CD4-positive, alpha-beta T cell (primary cell): ENCODE measurements around the gene EXOSC2. TPM values are rescaled to one million over a fixed set of nuclear protein-coding genes. Genes with fewer than 3 reads are reported as not detected.

Experiments used
- ATAC-seq: fragments of 200-7000 bp; cut with Tn5 transposase; one replicate; pipeline ENCODE4 v1.10.0; 2022; ENCODE audit warnings: mild to moderate bottlenecking; ENCODE audit not compliant: poor library complexity
- CTCF ChIA-PET: fragments of 350-600 bp; sonication (Branson Sonifier 250); formaldehyde crosslinking; loops from one replicate; lab custom pipeline; 2021; ENCODE audit warnings: antibody characterized with exemption, inconsistent platforms; lab: Charles Lee
- POLR2A ChIA-PET: fragments of 350-600 bp; sonication (Branson Sonifier 250); formaldehyde crosslinking; loops from one replicate; lab custom pipeline; 2021; ENCODE audit warnings: antibody characterized with exemption, inconsistent platforms; lab: Charles Lee
- DNase-seq, 14 experiments: peaks; one replicate each; pipeline ENCODE4 v3.0.0-alpha.2; 2013 to 2020; ENCODE audit warnings: mixed read lengths in 2 of 14
- H3K27ac ChIP-seq, 2 donors: one replicate each; pipeline versions ENCODE4 v1.5.1 to v1.7.0; 2013; ENCODE audit warnings: low read length in 2 of 2, low read depth in 1 of 2, mild to moderate bottlenecking in 1 of 2
- H3K27me3 ChIP-seq, 2 experiments: 1 replicate in 1 of 2; 2 replicates in 1 of 2; pipeline versions ENCODE4 v1.6.1 to v1.7.0; 2013; ENCODE audit warnings: low read length in 2 of 2, control low read depth in 1 of 2, mild to moderate bottlenecking in 1 of 2, moderate library complexity in 1 of 2; ENCODE audit not compliant: insufficient read depth in 2 of 2, control insufficient read depth in 1 of 2
- H3K36me3 ChIP-seq: one replicate; pipeline ENCODE4 v1.6.1; 2013; ENCODE audit warnings: low read length, control low read depth; ENCODE audit not compliant: insufficient read depth
- H3K4me1 ChIP-seq: one replicate; pipeline ENCODE4 v1.6.1; 2013; ENCODE audit warnings: low read length, control low read depth; ENCODE audit not compliant: insufficient read depth
- H3K4me3 ChIP-seq: one replicate; pipeline ENCODE4 v1.5.1; 2013; ENCODE audit warnings: mild to moderate bottlenecking, low read length, moderate library complexity
- H3K9me3 ChIP-seq, 2 experiments: 1 replicate in 1 of 2; 2 replicates in 1 of 2; pipeline versions ENCODE4 v1.6.1 to v1.7.0; 2013; ENCODE audit warnings: low read length in 2 of 2, mild to moderate bottlenecking in 2 of 2, control low read depth in 1 of 2, moderate library complexity in 1 of 2; ENCODE audit not compliant: control insufficient read depth in 1 of 2, insufficient read depth in 1 of 2
- H3K27ac Mint-ChIP-seq: one replicate; pipeline ENCODE4 v1.8.0; 2020; ENCODE audit warnings: mixed read lengths
- H3K27me3 Mint-ChIP-seq: one replicate; pipeline ENCODE4 v1.8.0; 2021; ENCODE audit warnings: mixed read lengths
- H3K36me3 Mint-ChIP-seq: one replicate; pipeline ENCODE4 v1.8.0; 2021; ENCODE audit warnings: low read depth, mixed read lengths
- H3K4me1 Mint-ChIP-seq: one replicate; pipeline ENCODE4 v1.8.0; 2021; ENCODE audit warnings: low read depth, mixed read lengths
- H3K4me3 Mint-ChIP-seq: one replicate; pipeline ENCODE4 v1.8.0; 2020; ENCODE audit warnings: mild to moderate bottlenecking, mixed read lengths
- H3K9me3 Mint-ChIP-seq: one replicate; pipeline ENCODE4 v1.8.0; 2020; ENCODE audit warnings: mixed read lengths
- CTCF ChIP-seq: fragments of 200-600 bp; IDR thresholded peaks from one replicate; pipeline ENCODE4 v1.8.0; 2022; ENCODE audit warnings: antibody characterized with exemption, mild to moderate bottlenecking
- intact Hi-C, 2 experiments: fragments of 100-400 bp; cut with DNase I in 1 of 2; cut with micrococcal nuclease in 1 of 2; formaldehyde crosslinking; loops; one replicate each; pipeline versions ENCODE4 v1.15.1 to v1.9.0; 2023 to 2025; cut with DNase I, micrococcal nuclease
- total RNA-seq, 174 experiments: library from RNA in 2 of 174; stranded (reverse) in 2 of 174; gene quantifications; one replicate each; pipeline ENCODE4 v1.2.3 and lab custom pipeline; 2021 to 2026

Gene EXOSC2
- total RNA-seq, 2 experiments from 2014 or later: 49.2 to 50.2 TPM

- Mint-ChIP-seq H3K27me3 (no peaks in the 10 kb centered on the region), H3K4me3 (no peak overlapping the region), H3K4me1 (peaks cover 32% of the 10 kb centered on the region), H3K36me3 (peaks cover 5% of the 10 kb centered on the region), H3K27ac (no peak overlapping the region), H3K9me3 (no peaks in the 10 kb centered on the region)
- no peak for ATAC-seq
- no peak for DNase-seq
- intact Hi-C loops: no loop called here
- Histone ChIP-seq H3K27me3 (no peaks in the 10 kb centered on the region), H3K36me3 (no peaks in the 10 kb centered on the region), H3K9me3 (no peaks in the 10 kb centered on the region), H3K27ac (no peak overlapping the region), H3K4me3 (no peak overlapping the region), H3K4me1 (peaks cover 7% of the 10 kb centered on the region)
- TF ChIP-seq CTCF: no peak
- ChIA-PET POLR2A (no interaction called here), CTCF (no interaction called here)
These were observed 27.2 kb downstream of the EXOSC2 start for GRCh38 chr9:130720762-130721161.

GRCh38 chr9:130728721-130729120 lies 35.1 kb downstream of the EXOSC2 start:
- intact Hi-C loops: no loop called here
- H3K27ac Mint-ChIP-seq: no peak overlapping the region
- Histone ChIP-seq H3K27ac (no peak overlapping the region), H3K4me1 (no peaks in the 10 kb centered on the region), H3K9me3 (peaks cover 0 to 7% of the 10 kb centered on the region in 2 experiments), H3K36me3 (no peaks in the 10 kb centered on the region), H3K27me3 (no peaks in the 10 kb centered on the region), H3K4me3 (no peak overlapping the region)
- no peak for ATAC-seq
- peaks cover 29% of the 10 kb centered on the region for H3K4me1 Mint-ChIP-seq
- no peak for DNase-seq
- H3K9me3 Mint-ChIP-seq: no peaks in the 10 kb centered on the region
- ChIA-PET CTCF (interaction anchor here (1.1 kb wide), 1 partner anchor 14 kb away, joined by 5 read pairs; no protein-coding TSS in a partner anchor), POLR2A (no interaction called here)
- TF ChIP-seq CTCF: no peak
- no peak overlapping the region for H3K4me3 Mint-ChIP-seq
- no peaks in the 10 kb centered on the region for H3K27me3 Mint-ChIP-seq
- H3K36me3 Mint-ChIP-seq: no peaks in the 10 kb centered on the region

DNA sequence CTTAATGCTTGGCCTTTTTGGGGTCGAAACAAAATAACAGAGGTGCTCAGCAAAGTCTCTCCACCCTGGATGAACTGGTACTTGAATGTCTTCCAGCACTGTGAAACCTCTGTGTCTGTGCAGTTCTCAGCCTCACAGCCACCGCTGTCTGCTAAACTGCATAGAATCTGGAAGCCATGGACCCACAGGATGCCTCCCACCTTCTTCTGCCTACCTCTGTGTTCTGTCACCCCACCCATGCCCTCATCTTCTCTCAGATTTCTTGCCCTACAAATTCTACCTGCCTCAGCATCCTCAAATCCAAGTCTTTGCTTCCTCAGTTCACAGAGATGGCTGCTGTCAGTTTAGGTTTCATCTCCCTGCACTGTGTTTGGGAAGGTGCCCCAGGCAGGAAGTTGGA lies 35.6 kb downstream of the EXOSC2 start:
- no peaks in the 10 kb centered on the region for H3K36me3 Mint-ChIP-seq
- TF ChIP-seq CTCF: no peak
- no peaks in the 10 kb centered on the region for H3K36me3 ChIP-seq
- DNase-seq: no peak
- H3K27me3 Mint-ChIP-seq: no peaks in the 10 kb centered on the region
- H3K9me3 Mint-ChIP-seq: no peaks in the 10 kb centered on the region
- H3K27me3 ChIP-seq: no peaks in the 10 kb centered on the region
- H3K4me3 ChIP-seq: no peak overlapping the region
- H3K9me3 ChIP-seq: peaks cover 0 to 7% of the 10 kb centered on the region in 2 experiments
- peaks cover 29% of the 10 kb centered on the region for H3K4me1 Mint-ChIP-seq
- H3K27ac ChIP-seq: no peak overlapping the region
- no peak for ATAC-seq
- H3K4me3 Mint-ChIP-seq: no peak overlapping the region
- ChIA-PET POLR2A (no interaction called here), CTCF (no interaction called here)
- no peak overlapping the region for H3K27ac Mint-ChIP-seq
- H3K4me1 ChIP-seq: no peaks in the 10 kb centered on the region
- intact Hi-C loops: no loop called here
